Keratinocyte (primary cell): ENCODE data around the gene OR5D18.
"Not testable (repeated sequence)": the region's sequence is repeated elsewhere in the genome, so short reads cannot be mapped to it uniquely, and the experiment has no call there.

Experiments used
- EZH2 ChIP-seq: IDR thresholded peaks from one replicate; pipeline ENCODE4 v1.6.1; 2012; ENCODE audit warnings: inconsistent platforms, mild to moderate bottlenecking, low read length, moderate library complexity
- TF ChIP-seq, protein P1 (sequence below), 3 experiments: IDR thresholded peaks in 1 of 3; conservative IDR thresholded peaks in 1 of 3; optimal IDR thresholded peaks in 1 of 3; 2 replicates in 2 of 3; 3 replicates in 1 of 3; pipeline versions ENCODE3 to v1.5.1; 2011; ENCODE audit warnings: low read length in 3 of 3, mild to moderate bottlenecking in 3 of 3, moderate library complexity in 2 of 3, control low read depth in 1 of 3, inconsistent platforms in 1 of 3; ENCODE audit not compliant: insufficient read depth in 2 of 3; ENCODE audit errors: extremely low read depth in 1 of 3

DNA sequence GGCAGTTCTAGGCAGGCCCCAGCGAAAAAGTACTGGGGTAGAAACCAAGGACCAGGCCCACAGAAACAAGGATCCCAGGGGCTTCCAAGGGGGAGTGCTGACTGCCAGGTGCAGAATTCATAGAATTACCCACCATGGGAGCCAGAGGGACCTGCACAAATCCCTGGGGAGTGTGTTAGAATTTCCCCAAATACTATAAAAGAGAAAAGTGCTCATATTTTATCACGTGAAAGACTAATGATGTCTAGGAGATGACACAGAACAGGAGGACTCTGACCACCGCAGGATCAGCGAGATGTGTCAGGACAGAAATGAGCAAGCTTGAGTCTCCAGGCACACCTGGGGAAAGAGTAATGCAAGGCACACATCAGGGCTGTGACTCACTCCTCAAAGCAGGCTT lies 47.9 kb downstream of the OR5D18 start:
- TF ChIP-seq, protein P1, sequence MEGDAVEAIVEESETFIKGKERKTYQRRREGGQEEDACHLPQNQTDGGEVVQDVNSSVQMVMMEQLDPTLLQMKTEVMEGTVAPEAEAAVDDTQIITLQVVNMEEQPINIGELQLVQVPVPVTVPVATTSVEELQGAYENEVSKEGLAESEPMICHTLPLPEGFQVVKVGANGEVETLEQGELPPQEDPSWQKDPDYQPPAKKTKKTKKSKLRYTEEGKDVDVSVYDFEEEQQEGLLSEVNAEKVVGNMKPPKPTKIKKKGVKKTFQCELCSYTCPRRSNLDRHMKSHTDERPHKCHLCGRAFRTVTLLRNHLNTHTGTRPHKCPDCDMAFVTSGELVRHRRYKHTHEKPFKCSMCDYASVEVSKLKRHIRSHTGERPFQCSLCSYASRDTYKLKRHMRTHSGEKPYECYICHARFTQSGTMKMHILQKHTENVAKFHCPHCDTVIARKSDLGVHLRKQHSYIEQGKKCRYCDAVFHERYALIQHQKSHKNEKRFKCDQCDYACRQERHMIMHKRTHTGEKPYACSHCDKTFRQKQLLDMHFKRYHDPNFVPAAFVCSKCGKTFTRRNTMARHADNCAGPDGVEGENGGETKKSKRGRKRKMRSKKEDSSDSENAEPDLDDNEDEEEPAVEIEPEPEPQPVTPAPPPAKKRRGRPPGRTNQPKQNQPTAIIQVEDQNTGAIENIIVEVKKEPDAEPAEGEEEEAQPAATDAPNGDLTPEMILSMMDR (optimal IDR thresholded peaks at IDR 0.05 in 1 of 3, IDR thresholded peaks at IDR 0.05 in 1 of 3, conservative IDR thresholded peaks at IDR 0.05 in 1 of 3; ENCODE audit: extremely low read depth in 1 of 3, insufficient read depth in 2 of 3, low read length in 3 of 3) = not testable (repeated sequence)
- not testable (repeated sequence) for TF ChIP-seq EZH2
